ENCODE results near the gene HCFC1R1.

Gene HCFC1R1

GRCh38 chr16:2996298-2996697, 27.4 kb downstream of the HCFC1R1 start:
- Histone ChIP-seq H3K36me3 (replicated peaks; ENCODE audit: insufficient read depth, low read length) (no peaks in the 10 kb centered on the region), H3K9me3 (replicated peaks; ENCODE audit: insufficient read depth, low read length) (no peaks in the 10 kb centered on the region), H3K27me3 (replicated peaks; ENCODE audit: insufficient read depth, low read length) (peaks cover 100% of the 10 kb centered on the region), H3K4me1 (ENCODE audit: low read length) (no peaks in the 10 kb centered on the region), H3K27ac (ENCODE audit: low read length) (no peak overlapping the region), H3K9ac (ENCODE audit: low read length) (no peak overlapping the region), H3F3A (ENCODE audit: insufficient read depth, low read length) (no peaks in the 10 kb centered on the region), H3K4me2 (ENCODE audit: low read depth, low read length) (no peak overlapping the region), H3K79me2 (ENCODE audit: low read length) (no peaks in the 10 kb centered on the region), H2AFZ (ENCODE audit: low read length) (no peak overlapping the region), H3K4me3 (ENCODE audit: low read length) (no peak overlapping the region), H4K20me1 (ENCODE audit: insufficient read depth, low read length) (no peaks in the 10 kb centered on the region), H3K9me2 (replicated peaks; ENCODE audit: insufficient read depth, low read length) (no peaks in the 10 kb centered on the region)
- TF ChIP-seq EZH2 (optimal IDR thresholded peaks at IDR 0.05; ENCODE audit: low read depth, low read length) = no peak
- no peak for TF ChIP-seq CTCF (IDR thresholded peaks at IDR 0.05; ENCODE audit: low read length)
- TF ChIP-seq EZH2phosphoT487 (IDR thresholded peaks at IDR 0.05; ENCODE audit: low read length) = no peak
- DNase-seq = no peak

GRCh38 chr16:2992383-2993081, 31.2 kb downstream of the HCFC1R1 start:
- Histone ChIP-seq H3F3A (ENCODE audit: insufficient read depth, low read length) (no peaks in the 10 kb centered on the region), H3K27ac (ENCODE audit: low read length) (no peak overlapping the region), H3K9ac (ENCODE audit: low read length) (no peak overlapping the region), H2AFZ (ENCODE audit: low read length) (no peak overlapping the region), H3K9me3 (replicated peaks; ENCODE audit: insufficient read depth, low read length) (no peaks in the 10 kb centered on the region), H3K9me2 (replicated peaks; ENCODE audit: insufficient read depth, low read length) (no peaks in the 10 kb centered on the region), H3K4me3 (ENCODE audit: low read length) (no peak overlapping the region), H3K4me1 (ENCODE audit: low read length) (no peaks in the 10 kb centered on the region), H3K79me2 (ENCODE audit: low read length) (no peaks in the 10 kb centered on the region), H3K4me2 (ENCODE audit: low read depth, low read length) (no peak overlapping the region), H4K20me1 (ENCODE audit: insufficient read depth, low read length) (no peaks in the 10 kb centered on the region), H3K27me3 (replicated peaks; ENCODE audit: insufficient read depth, low read length) (peaks cover 100% of the 10 kb centered on the region), H3K36me3 (replicated peaks; ENCODE audit: insufficient read depth, low read length) (no peaks in the 10 kb centered on the region)
- no peak for DNase-seq
- TF ChIP-seq CTCF (IDR thresholded peaks at IDR 0.05; ENCODE audit: low read length) (no peak), EZH2phosphoT487 (IDR thresholded peaks at IDR 0.05; ENCODE audit: low read length) (no peak)

- Histone ChIP-seq H3F3A (ENCODE audit: insufficient read depth, low read length) (no peaks in the 10 kb centered on the region), H3K27me3 (replicated peaks; ENCODE audit: insufficient read depth, low read length) (peaks cover 100% of the 10 kb centered on the region), H3K4me3 (ENCODE audit: low read length) (no peak overlapping the region), H3K79me2 (ENCODE audit: low read length) (no peaks in the 10 kb centered on the region), H3K4me2 (ENCODE audit: low read depth, low read length) (no peak overlapping the region), H2AFZ (ENCODE audit: low read length) (no peak overlapping the region), H3K36me3 (replicated peaks; ENCODE audit: insufficient read depth, low read length) (no peaks in the 10 kb centered on the region), H3K9me2 (replicated peaks; ENCODE audit: insufficient read depth, low read length) (no peaks in the 10 kb centered on the region), H3K4me1 (ENCODE audit: low read length) (no peaks in the 10 kb centered on the region), H3K9ac (ENCODE audit: low read length) (no peak overlapping the region), H4K20me1 (ENCODE audit: insufficient read depth, low read length) (no peaks in the 10 kb centered on the region), H3K27ac (ENCODE audit: low read length) (no peak overlapping the region), H3K9me3 (replicated peaks; ENCODE audit: insufficient read depth, low read length) (no peaks in the 10 kb centered on the region)
- TF ChIP-seq CTCF (IDR thresholded peaks at IDR 0.05; ENCODE audit: low read length) (no peak), EZH2 (optimal IDR thresholded peaks at IDR 0.05; ENCODE audit: low read depth, low read length) (no peak), EZH2phosphoT487 (IDR thresholded peaks at IDR 0.05; ENCODE audit: low read length) (no peak)
- DNase-seq = no peak
Measured at GRCh38 chr16:2991566-2992261, 32.0 kb downstream of the HCFC1R1 start.
